ENCODE results near the gene LRP2.
A peak's percentile ranks its signal among the peaks of the same experiment; 100 is the strongest.

LRP2 gene

DNA sequence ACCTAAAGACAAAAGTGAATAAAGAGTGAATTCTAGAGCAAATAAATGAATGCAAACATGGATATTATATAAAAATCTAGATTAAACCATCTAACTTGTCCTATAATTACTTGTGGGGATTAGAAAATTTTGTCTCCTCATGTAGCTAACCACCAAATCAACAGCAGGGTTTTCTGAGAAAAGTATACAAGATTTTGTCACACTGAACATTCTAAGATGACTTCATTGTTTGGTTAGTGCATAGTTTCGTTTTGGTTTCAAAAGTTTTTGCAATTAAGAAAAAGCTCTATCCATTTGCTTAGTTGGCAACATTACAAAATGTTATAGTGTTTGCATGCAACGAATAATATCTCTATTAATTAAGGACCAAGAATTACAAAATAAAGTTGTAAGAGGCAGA is 125.0 kb downstream of the LRP2 start:
- peak; percentile 4 to 23 for DNase-seq

DNA sequence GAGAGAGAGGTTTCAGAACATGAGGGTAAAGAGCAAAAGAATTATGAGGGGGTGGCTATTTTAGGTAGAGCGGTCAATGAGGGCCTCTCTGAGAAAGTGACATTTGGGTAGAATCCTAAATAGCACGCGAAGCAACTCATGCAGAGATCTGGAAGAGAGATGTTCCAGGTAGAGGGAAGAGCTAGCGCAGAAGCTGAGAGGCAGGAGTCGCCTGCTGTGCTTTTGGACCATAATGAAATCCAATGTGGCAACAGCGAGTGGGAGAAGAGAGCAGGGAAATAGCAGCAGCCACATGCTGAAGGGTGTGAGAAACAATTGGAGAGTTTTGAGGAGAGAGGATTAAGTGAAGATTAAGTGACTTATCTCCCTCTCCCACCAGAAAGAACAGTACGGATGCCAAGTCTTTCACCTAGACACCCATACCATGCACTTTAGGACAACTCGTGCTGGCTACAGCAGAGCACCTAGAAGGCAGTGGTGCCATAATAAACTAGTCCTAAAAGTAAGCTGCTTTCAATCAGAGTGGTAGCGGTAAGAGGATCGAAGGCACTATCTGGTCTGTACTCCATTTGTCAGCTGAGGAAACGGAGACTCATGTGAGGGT is 129.7 kb downstream of the LRP2 start:
- DNase-seq = no peak

DNA sequence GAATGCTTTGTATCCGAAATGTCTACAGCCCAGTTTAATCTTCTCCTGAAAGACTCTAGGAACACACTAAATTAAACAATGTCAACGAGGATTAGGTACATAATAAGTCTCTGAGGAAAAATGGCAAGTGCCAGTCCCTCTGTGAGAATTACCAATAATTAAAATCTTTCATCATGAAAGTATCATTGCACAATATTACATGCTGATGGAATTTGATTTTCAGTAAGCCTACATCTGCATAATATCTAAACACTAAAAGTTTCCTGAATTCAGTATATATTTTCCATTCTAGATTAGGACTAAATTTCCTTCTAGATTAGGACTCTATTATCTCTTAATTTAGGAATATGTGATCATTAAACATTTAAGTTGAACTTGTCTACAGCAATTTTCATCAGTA is 132.1 kb downstream of the LRP2 start:
- DNase-seq = no peak

DNA sequence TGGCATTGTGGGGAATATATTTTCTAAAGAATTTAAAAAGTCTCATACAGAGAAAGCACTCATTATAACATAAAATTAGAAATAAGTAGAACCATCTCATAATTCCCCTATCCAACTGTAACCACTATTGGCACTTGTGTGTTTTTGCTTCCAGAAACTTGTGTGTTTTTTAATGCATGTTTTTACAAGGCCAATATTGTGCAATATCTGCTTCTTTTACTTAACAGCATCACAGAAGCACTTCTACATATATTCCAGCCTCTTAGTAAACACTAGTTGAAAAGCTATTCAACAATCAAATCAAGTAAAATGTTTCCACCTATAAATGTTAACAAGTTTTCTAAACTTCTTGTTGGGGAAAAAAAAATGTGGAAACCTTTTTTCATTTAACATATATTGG is 132.7 kb downstream of the LRP2 start:
- DNase-seq = no peak

DNA sequence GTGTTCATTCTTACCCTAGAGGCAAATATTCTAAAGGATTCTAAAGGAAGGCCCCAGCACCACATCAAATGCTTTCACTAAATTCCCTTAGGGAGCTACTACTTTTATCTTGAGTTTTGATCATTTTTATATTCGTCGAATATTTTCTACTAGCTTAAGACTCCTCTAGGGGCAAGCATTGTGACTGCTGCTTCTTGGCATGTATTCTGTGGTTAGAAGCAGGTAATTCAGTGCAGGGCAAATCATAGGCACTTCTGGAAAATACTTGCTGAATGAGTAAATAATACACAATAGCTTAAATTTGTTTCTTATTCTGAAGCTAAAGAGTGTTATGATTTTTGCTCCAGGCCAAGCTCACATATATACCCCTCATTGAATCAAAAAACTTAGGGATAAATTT is 136.4 kb downstream of the LRP2 start:
- DNase-seq = no peak

DNA sequence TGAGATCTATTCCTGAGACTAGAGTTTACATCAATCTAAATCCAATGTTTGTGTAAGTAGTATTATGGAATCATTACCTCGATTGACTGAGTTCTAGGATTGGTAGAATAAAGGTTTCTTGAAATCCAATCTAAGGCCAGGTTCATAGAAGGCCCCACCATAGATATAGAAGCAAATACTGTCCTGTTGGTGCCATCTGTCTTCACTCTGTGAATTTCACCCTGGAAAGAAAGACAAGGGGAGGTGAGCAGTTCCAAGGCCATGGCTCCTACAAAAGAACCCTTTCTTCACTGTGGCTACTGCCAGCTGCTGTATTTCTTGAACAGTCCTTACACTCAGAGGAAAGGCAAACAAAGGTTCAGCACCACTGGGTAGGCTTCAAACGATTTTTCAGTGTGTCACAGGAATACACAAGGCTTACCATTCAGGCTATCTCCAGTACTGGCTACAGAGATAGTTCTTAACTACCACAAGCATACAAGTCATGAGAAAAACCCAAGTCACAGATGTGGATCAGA is 137.0 kb downstream of the LRP2 start:
- no peak for DNase-seq

DNA sequence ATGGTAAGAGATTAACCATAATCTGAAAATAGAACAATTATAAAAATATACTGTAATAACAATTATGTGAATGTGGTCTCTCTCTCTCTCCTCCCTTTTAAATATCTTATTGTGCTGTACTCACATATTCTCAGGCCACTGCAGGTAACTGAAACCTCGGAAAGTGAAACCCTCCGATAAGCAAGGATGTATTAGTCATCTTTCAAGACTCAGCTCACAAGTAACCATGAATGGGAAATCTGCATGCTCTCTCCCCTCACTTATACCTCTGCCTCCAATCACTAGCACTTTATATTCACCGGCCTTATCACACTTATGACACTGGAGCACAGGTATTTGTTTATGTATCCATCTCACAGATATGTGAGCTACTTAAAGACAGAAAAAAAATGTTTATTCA is 139.7 kb downstream of the LRP2 start:
- no peak for DNase-seq

DNA sequence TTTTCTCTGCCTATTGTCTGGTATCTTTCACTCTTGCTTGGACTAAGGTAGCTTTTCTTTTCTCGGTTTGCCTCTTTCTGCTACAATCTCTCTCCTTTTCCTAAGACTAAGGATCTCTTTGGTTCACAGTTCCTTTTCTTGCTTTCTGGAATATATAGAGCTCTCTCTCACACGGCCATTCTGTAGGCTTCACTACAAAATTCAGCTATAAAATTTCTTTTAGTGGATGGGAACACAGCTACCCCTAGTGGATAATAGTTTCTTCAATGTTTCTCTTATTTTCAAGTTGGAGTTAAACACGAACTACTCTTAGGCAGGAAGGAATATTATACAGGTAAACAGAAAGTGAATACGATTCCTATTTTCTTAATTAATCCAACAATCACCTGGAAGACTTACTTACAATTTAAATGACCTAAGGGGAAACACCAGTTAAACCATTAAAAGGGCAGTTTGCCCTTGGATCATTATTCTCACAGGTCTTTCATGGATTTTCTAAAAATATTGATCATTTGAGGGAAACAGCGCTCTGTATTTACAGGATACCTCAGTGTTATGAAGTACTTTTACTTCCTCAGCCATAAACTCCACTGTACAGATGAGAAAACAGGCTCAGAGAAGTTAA is 140.5 kb downstream of the LRP2 start:
- peak; percentile 14 to 31 for DNase-seq

DNA sequence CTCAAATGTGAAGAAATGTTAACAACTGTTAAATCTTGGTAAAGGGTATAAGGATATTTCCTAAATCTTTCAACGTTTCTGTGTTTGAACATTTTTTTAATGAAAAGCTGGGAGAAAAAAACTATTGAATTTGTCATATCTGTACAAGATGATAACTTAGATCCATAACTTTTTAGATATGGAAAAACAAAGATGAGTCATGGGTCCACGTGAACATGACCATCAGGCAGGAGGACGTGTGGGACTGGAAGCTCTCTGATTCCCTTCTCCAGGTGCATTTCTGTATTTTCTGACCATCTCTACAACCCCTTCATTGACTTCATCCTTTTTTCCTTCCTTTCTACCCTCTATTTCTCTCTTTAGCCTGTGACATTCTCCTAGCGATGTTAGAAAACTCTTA is 151.4 kb downstream of the LRP2 start:
- DNase-seq = no peak

DNA sequence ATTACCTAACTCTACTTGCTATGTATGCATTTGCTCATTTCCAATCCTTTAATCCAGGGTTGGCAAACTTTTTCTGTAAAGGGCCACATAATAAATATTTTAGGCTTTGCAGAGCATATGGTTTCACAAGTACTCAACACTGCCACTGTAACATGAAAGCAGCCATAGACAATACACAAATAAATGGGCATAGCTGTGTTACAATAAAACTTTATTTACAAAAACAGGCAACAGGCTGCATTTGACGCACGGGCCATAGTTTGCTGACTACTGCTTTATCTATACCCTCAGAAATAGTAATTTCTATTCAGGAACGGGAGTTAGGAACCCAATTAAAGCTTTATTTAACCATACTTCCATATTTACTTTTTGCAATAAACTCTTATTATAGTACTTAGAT is 154.3 kb downstream of the LRP2 start:
- no peak for DNase-seq

DNA sequence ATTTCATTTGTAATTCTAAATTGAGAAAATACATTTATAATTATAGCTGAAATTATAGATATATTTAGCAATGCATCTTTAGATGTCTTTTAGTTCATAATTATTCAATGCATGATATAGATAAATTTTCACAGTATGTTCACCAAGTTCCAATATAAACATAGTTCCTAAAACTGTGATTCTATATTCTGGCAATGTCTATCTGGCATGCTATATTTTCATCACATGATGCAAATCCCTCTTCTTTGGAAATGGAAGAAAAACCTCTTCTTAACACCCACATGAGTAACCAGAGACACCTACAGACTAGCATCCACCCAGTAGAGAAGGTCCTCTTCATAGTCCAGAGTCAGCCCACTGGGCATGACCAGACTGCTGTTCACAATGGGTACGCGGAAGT is 157.2 kb downstream of the LRP2 start:
- no peak for DNase-seq

DNA sequence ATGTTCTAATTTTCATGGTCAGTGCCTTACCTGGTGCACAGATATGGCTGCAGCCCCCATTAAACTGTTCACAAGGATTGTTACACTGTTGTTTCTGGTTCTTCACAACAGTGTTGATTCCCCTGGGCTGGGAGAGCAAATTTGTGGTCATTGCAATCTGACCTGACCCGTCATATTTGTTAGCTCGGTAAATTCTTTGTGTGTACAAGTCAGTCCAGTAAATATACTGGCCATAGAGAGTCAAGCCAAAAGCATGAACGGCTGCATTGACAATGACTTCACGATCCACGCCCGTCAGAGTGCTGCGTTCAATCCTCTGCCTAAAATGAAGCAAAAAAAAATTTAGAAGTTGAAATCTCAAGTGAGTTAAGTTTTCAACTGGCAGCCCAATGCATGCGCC is 158.4 kb downstream of the LRP2 start:
- DNase-seq = no peak

DNA sequence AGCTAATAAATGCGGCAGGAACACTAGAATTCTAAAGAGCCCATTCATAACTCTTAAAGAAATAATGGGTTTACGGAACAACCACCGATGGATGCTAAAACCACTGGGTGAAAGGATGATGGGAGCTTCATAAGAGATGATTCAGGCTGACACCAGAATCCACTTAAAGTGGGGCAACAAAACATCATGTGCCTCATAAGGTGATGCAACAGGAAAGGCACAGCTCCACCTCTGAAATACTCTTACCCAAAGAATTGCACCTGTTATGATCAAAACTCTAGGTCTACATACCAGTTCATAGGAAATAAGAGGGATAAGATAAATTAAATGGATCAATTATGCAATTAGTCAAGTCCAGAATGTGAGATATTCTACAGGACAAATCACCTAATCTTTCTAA is 161.6 kb downstream of the LRP2 start:
- DNase-seq = no peak

DNA sequence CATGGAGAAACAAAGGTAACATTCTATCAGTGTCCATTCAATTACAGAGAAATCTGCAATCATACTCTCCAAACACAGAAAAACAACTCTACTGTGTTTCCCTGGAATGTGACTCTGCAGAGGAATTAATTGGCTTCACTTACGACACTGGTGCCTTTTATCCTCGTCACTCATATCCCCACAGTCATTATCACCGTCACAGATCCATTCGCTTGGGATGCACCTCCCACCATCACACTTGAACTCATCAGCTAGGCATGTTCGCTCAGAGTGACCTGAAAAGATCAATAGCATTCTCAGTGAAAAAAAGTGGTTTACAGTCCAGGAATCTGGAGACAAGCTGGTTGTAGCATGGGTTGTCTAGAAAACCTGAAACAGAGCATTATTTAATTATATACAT is 168.7 kb downstream of the LRP2 start:
- no peak for DNase-seq

DNA sequence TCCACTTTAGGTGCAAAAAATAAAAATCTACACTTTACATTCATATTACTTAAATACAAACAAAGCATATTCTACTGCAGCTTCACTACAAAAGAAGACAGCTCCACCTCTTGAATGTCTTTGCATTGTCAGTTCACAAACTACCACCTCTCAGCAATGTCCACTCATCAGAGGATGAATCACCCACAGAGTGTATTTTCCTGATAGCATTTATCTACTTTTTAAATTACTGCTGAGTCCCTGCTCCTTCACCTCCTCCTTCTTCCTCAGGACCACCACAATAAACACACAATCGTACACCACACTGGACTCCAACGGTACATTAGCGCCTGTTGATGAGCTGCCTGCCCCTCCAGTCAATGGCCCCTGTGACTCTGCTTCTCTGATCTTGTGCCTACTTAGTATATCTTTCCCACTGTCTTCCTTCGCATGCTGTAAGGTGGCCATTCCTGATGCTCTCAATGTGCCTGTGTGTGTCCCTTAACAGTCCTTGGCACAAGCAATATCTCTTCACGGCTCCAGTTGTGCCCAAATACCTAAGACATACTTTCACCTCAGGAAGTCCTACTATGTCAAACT is 172.0 kb downstream of the LRP2 start:
- no peak for DNase-seq

DNA sequence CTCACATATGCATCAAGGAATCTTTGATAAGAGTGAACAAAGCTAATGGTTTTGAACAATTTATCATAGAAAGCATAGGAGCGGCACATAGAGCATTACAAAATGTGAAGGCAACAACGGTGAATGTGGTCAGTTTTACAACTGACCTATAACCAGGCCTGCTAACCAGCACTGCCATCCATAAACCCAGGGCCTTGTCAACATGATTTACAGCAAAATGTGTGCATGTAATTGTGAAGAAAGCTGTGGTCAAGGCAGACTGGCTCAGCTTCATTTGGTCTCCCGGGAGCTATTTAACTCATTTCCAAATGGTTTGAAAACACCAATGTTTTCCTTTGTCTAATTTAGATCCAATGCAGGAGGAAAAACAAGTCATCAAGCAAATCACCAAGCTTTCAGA is 173.2 kb downstream of the LRP2 start:
- DNase-seq = no peak

DNA sequence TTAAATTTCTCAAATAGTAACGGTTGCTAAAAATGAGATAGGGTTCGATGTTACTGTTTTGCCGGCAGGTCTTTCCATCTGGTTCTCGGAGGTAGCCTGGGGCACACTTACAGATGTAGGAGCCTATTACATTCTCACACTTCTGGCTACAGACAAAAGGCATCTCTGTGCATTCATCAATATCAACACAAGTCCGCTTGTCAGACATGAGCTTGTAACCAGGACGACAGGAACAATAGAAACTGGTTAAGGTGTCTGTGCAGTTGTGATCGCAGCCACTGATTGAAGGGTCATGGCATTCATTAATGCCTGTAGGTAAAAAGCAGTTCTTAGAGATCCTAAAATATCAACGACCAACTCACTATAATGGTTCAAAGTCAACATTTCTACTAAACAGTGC is 176.6 kb downstream of the LRP2 start:
- no peak for DNase-seq

DNA sequence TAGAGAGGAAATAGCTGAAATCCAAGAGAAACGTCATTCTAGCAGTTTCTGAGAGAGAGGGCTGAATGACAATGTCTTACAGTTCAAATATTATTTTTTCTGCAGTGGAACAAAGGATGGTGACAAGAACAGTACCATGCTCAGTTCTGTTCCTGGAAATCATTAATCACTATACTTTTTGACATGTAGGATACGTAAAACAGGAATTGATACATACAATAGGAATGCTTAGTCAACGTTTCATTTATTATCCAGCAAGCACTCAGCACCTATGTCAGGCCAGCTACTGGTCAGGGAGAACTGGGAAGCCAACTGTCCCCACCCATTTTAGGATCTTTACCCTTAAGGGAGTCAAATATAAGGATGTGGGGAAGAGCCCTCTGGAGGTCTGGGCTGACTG is 178.3 kb downstream of the LRP2 start:
- DNase-seq = no peak

DNA sequence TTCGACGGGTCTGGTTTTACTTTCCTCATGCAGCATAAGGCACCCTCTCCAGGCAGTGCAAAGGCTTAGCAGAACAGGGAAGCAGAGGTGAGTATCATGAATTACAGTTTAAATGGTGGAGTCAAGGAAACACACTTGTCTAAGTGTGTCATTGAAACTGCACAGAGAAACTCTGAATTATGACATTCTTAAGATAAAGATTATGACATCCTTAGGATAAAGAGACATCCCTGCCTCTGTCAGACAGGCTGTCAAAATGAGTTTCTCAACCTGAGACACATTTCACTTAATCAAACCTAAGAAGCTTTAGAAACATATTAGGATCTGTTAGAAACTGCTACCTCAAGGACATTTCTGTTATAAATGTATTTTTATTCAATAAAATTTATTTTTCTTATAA is 179.8 kb downstream of the LRP2 start:
- DNase-seq = no peak

DNA sequence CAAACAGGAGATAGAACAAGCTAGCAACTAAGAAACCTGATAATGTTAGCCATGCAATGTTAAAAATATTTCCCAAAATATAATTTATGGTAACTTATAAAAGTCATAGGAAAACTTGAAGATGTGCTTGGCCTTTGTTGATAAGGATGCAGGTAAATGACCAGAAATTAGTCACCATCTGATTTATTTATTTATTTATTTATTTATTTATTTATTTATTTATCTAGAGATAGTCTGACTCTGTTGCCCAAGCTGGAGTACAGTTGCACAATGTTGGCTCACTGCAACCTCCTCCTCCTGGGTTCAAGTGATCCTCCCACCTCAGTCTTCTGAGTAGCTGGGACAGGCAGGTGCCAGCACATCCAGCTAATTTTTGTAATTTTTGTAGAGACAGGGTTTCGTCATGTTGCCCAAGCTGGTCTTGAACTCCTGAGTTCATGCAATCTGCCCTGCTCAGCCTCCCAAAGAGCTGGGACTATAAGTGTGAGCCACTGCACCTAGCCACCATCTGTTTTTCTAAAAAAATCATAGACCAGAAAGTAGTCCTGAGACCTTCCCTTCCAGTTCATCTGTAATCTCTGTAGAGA is 183.4 kb downstream of the LRP2 start:
- DNase-seq = no peak

DNA sequence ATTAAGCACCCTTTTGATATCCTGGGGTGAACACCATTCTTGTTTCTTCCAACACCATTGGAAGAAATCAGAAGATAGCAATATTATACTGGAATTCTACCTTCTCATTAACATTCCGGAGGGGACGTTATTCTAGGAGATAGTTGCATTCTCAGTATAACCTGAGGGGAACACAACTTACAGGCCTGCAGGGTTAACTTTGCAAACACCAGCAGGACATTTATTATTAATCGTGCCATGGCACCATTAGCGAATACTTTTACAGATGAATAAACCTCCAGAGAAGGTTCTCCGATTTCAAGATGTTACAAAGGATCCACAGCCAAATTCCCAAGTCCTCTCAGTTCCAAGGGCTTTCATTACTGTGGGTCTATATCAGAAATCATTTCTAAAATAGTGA is 184.0 kb downstream of the LRP2 start:
- DNase-seq = no peak

DNA sequence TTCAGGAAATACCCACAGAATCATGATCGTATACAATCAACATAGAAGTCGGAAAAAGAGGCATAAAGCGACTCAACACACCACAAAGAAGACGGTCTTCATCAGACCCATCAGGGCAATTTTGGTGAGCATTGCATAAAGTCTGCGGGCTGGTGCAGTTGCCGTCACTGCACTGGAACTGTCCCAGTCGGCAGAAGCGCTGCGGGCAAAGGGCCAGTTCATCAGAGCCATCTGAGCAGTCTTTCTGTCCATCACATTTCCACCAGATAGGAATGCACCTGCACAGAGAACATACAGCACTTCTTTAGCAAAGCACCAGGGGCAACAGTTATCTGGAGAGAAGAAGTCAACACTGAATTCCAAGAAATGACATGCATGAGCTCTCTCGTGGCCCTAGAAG is 187.2 kb downstream of the LRP2 start:
- DNase-seq = no peak

DNA sequence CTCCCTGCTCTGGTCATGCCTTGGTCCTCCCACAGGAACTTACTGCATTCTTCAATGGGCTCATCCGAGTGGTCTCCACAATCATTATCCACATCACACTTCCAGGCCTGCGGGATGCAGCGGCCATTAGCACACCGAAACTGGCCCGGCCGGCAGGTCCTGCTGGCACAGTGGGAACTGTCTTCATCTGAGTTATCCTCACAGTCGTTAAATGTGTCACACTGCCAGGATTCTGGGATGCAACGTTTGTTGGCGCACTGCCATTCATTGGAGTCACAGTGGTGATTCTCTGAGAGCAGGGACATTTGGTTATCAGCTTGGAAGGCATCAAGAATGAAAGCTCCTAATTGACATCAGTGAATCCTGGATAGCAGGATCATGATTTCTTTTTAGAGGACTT is 188.5 kb downstream of the LRP2 start:
- DNase-seq = no peak

DNA sequence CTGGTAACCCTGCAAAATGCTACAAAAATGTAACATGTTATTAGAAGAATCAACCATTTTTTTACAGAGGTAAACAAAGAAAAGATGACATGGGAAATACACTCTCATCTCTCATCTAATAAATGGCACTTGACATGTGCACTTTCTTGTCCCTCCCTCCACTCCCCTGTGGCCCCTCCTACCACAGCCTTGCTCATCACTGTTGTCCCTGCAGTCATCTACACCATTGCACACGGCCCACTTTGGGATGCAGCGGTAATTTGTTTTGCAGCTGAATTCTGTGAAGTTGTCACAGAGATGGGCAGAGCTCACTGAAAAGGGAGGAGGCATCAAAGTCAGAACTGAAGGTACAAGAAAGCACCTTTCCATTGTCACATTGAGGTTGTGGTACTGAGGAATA is 189.4 kb downstream of the LRP2 start:
- DNase-seq = no peak

Data from inflammatory macrophage treated with lipopolysaccharide for 1 hour (primary cell).